ENCODE results near the gene CAMK2N2.

CAMK2N2 gene

DNA sequence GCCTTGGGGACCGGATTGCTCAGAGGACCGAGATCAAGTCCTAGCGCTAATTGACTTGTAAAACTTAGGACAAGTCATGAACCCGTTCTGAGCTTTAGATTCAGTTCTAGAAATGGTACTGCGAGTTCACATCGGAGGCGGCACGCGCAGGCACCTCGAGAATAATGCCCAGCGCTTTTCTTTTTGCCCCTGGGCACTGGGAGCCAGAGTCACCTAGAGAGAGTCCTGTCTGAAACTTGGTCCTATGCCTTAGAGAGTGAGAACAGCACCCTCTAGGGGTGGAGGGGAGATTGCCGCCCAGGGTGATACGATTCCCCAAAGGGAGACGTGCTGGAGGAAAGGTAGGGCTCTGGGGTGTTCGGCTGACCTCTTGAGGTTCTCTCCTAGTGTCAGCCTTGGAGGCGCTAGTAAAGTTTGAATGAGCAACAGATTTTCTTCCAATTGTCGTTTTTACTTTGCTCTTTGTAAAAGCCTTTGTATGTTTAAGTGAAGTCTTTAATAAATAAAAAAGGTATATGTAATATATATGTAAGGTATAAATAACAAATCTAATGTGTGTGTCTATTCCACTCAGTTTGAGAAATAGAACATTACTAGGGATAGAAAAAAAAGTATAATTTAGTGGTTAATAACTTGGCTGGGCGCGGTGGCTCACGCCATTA, 11.1 kb downstream of the CAMK2N2 start:
- TF ChIP-seq CEBPB (IDR thresholded peaks at IDR 0.05) (no peak), RAD21 (IDR thresholded peaks at IDR 0.05; ENCODE audit: low read depth) (peak; percentile 89)

- TF ChIP-seq TAF1 (IDR thresholded peaks at IDR 0.05; ENCODE audit: low read depth), result peak; percentile 65
- TF ChIP-seq YY1 (IDR thresholded peaks at IDR 0.05; ENCODE audit: low read depth), result peak; percentile 86
- TF ChIP-seq, protein P1, sequence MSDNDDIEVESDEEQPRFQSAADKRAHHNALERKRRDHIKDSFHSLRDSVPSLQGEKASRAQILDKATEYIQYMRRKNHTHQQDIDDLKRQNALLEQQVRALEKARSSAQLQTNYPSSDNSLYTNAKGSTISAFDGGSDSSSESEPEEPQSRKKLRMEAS (IDR thresholded peaks at IDR 0.05), result peak; percentile 100
- no peak for TF ChIP-seq CREB1 (IDR thresholded peaks at IDR 0.05; ENCODE audit: low read depth)
- peak; percentile 20; the same call in 1 of the 2 replicates for TF ChIP-seq FOXM1 (IDR thresholded peaks at IDR 0.05; ENCODE audit: borderline replicate concordance, low read depth)
- TF ChIP-seq, protein P2, sequence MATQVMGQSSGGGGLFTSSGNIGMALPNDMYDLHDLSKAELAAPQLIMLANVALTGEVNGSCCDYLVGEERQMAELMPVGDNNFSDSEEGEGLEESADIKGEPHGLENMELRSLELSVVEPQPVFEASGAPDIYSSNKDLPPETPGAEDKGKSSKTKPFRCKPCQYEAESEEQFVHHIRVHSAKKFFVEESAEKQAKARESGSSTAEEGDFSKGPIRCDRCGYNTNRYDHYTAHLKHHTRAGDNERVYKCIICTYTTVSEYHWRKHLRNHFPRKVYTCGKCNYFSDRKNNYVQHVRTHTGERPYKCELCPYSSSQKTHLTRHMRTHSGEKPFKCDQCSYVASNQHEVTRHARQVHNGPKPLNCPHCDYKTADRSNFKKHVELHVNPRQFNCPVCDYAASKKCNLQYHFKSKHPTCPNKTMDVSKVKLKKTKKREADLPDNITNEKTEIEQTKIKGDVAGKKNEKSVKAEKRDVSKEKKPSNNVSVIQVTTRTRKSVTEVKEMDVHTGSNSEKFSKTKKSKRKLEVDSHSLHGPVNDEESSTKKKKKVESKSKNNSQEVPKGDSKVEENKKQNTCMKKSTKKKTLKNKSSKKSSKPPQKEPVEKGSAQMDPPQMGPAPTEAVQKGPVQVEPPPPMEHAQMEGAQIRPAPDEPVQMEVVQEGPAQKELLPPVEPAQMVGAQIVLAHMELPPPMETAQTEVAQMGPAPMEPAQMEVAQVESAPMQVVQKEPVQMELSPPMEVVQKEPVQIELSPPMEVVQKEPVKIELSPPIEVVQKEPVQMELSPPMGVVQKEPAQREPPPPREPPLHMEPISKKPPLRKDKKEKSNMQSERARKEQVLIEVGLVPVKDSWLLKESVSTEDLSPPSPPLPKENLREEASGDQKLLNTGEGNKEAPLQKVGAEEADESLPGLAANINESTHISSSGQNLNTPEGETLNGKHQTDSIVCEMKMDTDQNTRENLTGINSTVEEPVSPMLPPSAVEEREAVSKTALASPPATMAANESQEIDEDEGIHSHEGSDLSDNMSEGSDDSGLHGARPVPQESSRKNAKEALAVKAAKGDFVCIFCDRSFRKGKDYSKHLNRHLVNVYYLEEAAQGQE (IDR thresholded peaks at IDR 0.05; ENCODE audit: low read depth), result peak; percentile 41
- peak; percentile 28; the same call in 1 of the 2 replicates for TF ChIP-seq NFIC (IDR thresholded peaks at IDR 0.05)
- no peak for TF ChIP-seq ZBTB7A (IDR thresholded peaks at IDR 0.05; ENCODE audit: low read depth)
- peak; percentile 70 for TF ChIP-seq USF1 (IDR thresholded peaks at IDR 0.05)
- TF ChIP-seq CEBPB (IDR thresholded peaks at IDR 0.05), result peak; percentile 99
- no peak; the same call in 1 of the 2 replicates for TF ChIP-seq EGR1 (IDR thresholded peaks at IDR 0.05)
- TF ChIP-seq EP300 (IDR thresholded peaks at IDR 0.05; ENCODE audit: borderline replicate concordance), result peak; percentile 38; the same call in 1 of the 2 replicates
- peak; percentile 8; the same call in 1 of the 2 replicates for TF ChIP-seq RAD21 (IDR thresholded peaks at IDR 0.05; ENCODE audit: low read depth)
- TF ChIP-seq TCF12 (IDR thresholded peaks at IDR 0.05; ENCODE audit: low read depth), result peak; percentile 48; the same call in 1 of the 2 replicates
- TF ChIP-seq TEAD4 (IDR thresholded peaks at IDR 0.05), result no peak; the same call in 1 of the 2 replicates
These were observed 11.8 kb downstream of the CAMK2N2 start, which contains the start of gene EEF1AKMT4 for GRCh38 chr3:184249412-184250166. TSS of gene EEF1AKMT4 (plus strand) at chr3:184249672. CDS start at chr3:184249695, 23 bp downstream.

DNA sequence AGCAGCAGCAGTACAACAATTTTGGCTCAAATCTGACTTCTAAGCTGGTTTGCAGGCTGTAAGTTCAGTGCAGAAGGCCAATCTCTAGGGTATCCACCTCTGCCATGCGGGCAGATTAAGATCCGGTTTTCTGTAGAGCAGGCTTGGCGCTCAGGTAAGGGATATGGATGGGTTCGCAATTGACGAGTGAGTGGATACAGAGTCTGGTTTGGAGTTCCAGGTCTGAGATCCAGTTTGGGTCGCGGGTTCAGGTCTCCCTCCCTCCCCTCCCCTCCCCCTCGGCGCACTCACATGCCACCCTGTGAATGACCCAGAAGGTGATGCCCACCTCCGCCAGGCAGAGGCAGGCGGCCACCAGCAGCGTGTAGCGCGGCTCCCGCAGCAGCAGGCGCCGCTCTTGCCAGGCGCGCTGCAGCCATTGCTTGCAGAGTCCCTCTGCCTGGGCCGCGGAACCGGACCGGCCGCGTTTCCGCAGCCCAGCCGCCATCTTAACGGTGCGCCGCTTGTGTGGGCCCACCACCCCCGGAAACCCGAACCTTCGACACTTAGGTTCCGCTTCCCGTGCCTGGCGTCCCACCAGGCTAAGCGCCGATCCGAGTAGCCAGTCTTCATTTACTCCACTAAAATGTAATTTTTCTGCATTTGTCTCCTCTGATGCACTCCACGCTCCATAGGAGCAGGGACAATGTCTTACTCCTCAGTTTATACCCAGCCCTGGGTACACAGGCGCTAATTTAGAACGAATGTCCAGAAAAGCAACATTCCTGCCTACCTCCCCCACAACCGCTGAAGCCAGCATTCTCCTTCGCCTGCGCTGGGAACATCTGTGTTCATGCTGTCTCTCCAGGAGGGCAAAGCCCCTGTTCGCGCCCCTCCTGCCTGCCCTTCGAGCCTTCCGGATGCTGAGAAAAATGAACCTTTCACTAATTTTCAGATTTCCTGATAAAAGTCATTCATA, 12.6 kb downstream of the CAMK2N2 start, which contains the start of gene ALG3:
Gene ALG3, minus strand, starts transcription at position 509 of the 958 bp plus-strand sequence. Its CDS starts 22 bp downstream, at position 487.
- 0 out of 2 replicates have a peak, but pooled peaks have one; percentile 2 for TF ChIP-seq RAD21 (IDR thresholded peaks at IDR 0.05; ENCODE audit: low read depth)
- 0 out of 2 replicates have a peak, but pooled peaks have one; percentile 49 for TF ChIP-seq ZBTB7A (IDR thresholded peaks at IDR 0.05; ENCODE audit: low read depth)
- TF ChIP-seq CREB1 (IDR thresholded peaks at IDR 0.05; ENCODE audit: low read depth), result no peak
- peak; percentile 41; the same call in 1 of the 2 replicates for TF ChIP-seq NFIC (IDR thresholded peaks at IDR 0.05)
- peak; percentile 90 for TF ChIP-seq TCF12 (IDR thresholded peaks at IDR 0.05; ENCODE audit: low read depth)
- TF ChIP-seq TEAD4 (IDR thresholded peaks at IDR 0.05), result no peak; the same call in 1 of the 2 replicates
- TF ChIP-seq, protein P1 (IDR thresholded peaks at IDR 0.05), result peak; percentile 91
- peak; percentile 69 for TF ChIP-seq EGR1 (IDR thresholded peaks at IDR 0.05)
- TF ChIP-seq TAF1 (IDR thresholded peaks at IDR 0.05; ENCODE audit: low read depth), result peak; percentile 100
- peak; percentile 74 for TF ChIP-seq USF1 (IDR thresholded peaks at IDR 0.05)
- TF ChIP-seq, protein P2 (IDR thresholded peaks at IDR 0.05; ENCODE audit: low read depth), result no peak; the same call in 1 of the 2 replicates
- TF ChIP-seq EP300 (IDR thresholded peaks at IDR 0.05; ENCODE audit: borderline replicate concordance), result peak; percentile 48
- peak; percentile 99 for TF ChIP-seq YY1 (IDR thresholded peaks at IDR 0.05; ENCODE audit: low read depth)
- TF ChIP-seq CEBPB (IDR thresholded peaks at IDR 0.05), result peak; percentile 79; the same call in 1 of the 2 replicates

- TF ChIP-seq CREB1 (IDR thresholded peaks at IDR 0.05; ENCODE audit: low read depth) (no peak), USF1 (IDR thresholded peaks at IDR 0.05) (no peak), NFIC (IDR thresholded peaks at IDR 0.05) (no peak), FOXM1 (IDR thresholded peaks at IDR 0.05; ENCODE audit: borderline replicate concordance, low read depth) (no peak), TCF12 (IDR thresholded peaks at IDR 0.05; ENCODE audit: low read depth) (no peak), YY1 (IDR thresholded peaks at IDR 0.05; ENCODE audit: low read depth) (no peak), EGR1 (IDR thresholded peaks at IDR 0.05) (no peak), ZBTB7A (IDR thresholded peaks at IDR 0.05; ENCODE audit: low read depth) (no peak), TAF1 (IDR thresholded peaks at IDR 0.05; ENCODE audit: low read depth) (no peak), RAD21 (IDR thresholded peaks at IDR 0.05; ENCODE audit: low read depth) (no peak), EP300 (IDR thresholded peaks at IDR 0.05; ENCODE audit: borderline replicate concordance) (no peak), CEBPB (IDR thresholded peaks at IDR 0.05) (no peak), TEAD4 (IDR thresholded peaks at IDR 0.05) (no peak)
- TF ChIP-seq, protein P1 (IDR thresholded peaks at IDR 0.05), result no peak
- TF ChIP-seq, protein P2 (IDR thresholded peaks at IDR 0.05; ENCODE audit: low read depth), result no peak
These were observed 19.1 kb downstream of the CAMK2N2 start for GRCh38 chr3:184242297-184242685.

All from Ishikawa (cell line).